ENCODE measurements around the gene ABCA13. TPM values are rescaled to one million over a fixed set of nuclear protein-coding genes. Genes with fewer than 3 reads are reported as not detected.

Gene ABCA13
- total and polyA plus RNA-seq, 2 of the 4 experiments (the other 2 are of a cell fraction) = under 0.01 to 0.07 TPM

- Histone ChIP-seq H2AFZ (replicated peaks; ENCODE audit: low read length, poor library complexity) (no peak overlapping the region), H2BK20ac (ENCODE audit: low read depth, low read length) (no peak overlapping the region), H3K23ac (ENCODE audit: low read depth, low read length) (no peak overlapping the region), H2BK5ac (ENCODE audit: low read depth, low read length, poor library complexity, severe bottlenecking) (no peak overlapping the region), H2AK9ac (replicated peaks; ENCODE audit: low read depth, low read length, poor library complexity) (no peak overlapping the region), H3K36me3 (ENCODE audit: control insufficient read depth, insufficient read depth, low read length) (no peaks in the 10 kb centered on the region), H3K14ac (replicated peaks; ENCODE audit: low read depth, low read length) (no peak overlapping the region), H3K4ac (ENCODE audit: low read depth, low read length) (no peak overlapping the region), H4K20me1 (ENCODE audit: insufficient read depth, low read length) (no peaks in the 10 kb centered on the region), H3K27me3 (ENCODE audit: control insufficient read depth, insufficient read depth, low read length) (no peaks in the 10 kb centered on the region), H3K79me1 (ENCODE audit: low read depth in 1 of 2, low read length in 2 of 2) (no peaks in the 10 kb centered on the region), H3K9ac (ENCODE audit: low read depth, low read length) (no peak overlapping the region), H3K4me1 (ENCODE audit: control insufficient read depth, insufficient read depth, low read length) (no peaks in the 10 kb centered on the region; the same call in 1 of the 2 replicates), H3K27ac (ENCODE audit: insufficient read depth, low read length) (no peak overlapping the region), H3K9me3 (ENCODE audit: control insufficient read depth, insufficient read depth, low read length) (no peaks in the 10 kb centered on the region), H3K18ac (ENCODE audit: low read depth, low read length) (no peak overlapping the region), H3K9me1 (ENCODE audit: insufficient read depth, low read length) (no peaks in the 10 kb centered on the region), H4K5ac (ENCODE audit: low read depth, low read length) (no peak overlapping the region), H2BK15ac (ENCODE audit: low read depth, low read length) (no peak overlapping the region), H4K8ac (ENCODE audit: low read depth in 2 of 2, low read length in 2 of 2) (no peak overlapping the region), H2AK5ac (ENCODE audit: low read depth, low read length) (no peak overlapping the region), H3K4me3 (ENCODE audit: insufficient read depth, low read depth, low read length) (no peak overlapping the region), H2BK120ac (ENCODE audit: low read depth, low read length) (no peak overlapping the region), H3K56ac (ENCODE audit: extremely low read depth, insufficient read depth, low read length) (no peak overlapping the region), H3K4me2 (ENCODE audit: low read depth, low read length) (no peak overlapping the region), H4K91ac (ENCODE audit: insufficient read depth, low read depth, low read length) (no peak overlapping the region)
- dilution Hi-C loops (cut with HindIII; ENCODE audit: low sequenced_read_pairs, unreplicated experiment) (no loop called here), intact Hi-C loops (cut with micrococcal nuclease) (no loop called here), in situ Hi-C loops (cut with MboI; ENCODE audit: low sequenced_read_pairs) (no loop called here)
- DNase-seq (no peak), ATAC-seq (ENCODE audit: low read depth) (no peak)
- TF ChIP-seq FOS (IDR thresholded peaks at IDR 0.05; ENCODE audit: low read depth, low read length) = no peak
- no peak for TF ChIP-seq CHD1 (IDR thresholded peaks at IDR 0.05; ENCODE audit: low read depth, low read length)
- TF ChIP-seq USF2 (IDR thresholded peaks at IDR 0.05; ENCODE audit: low read depth, low read length) = no peak
- TF ChIP-seq MXI1 (IDR thresholded peaks at IDR 0.05; ENCODE audit: borderline replicate concordance, low read depth, low read length) = no peak
- no peak for TF ChIP-seq RFX5 (IDR thresholded peaks at IDR 0.05; ENCODE audit: low read depth, low read length)
- TF ChIP-seq SMC3 (IDR thresholded peaks at IDR 0.05; ENCODE audit: low read depth, low read length) = no peak
- no peak for TF ChIP-seq RCOR1 (IDR thresholded peaks at IDR 0.05; ENCODE audit: insufficient replicate concordance, low read length)
- TF ChIP-seq BHLHE40 (IDR thresholded peaks at IDR 0.05; ENCODE audit: low read depth, low read length) = no peak
- TF ChIP-seq MAFK (IDR thresholded peaks at IDR 0.05; ENCODE audit: low read depth, low read length) = no peak
- TF ChIP-seq RAD21 (IDR thresholded peaks at IDR 0.05; ENCODE audit: low read length) = no peak
- TF ChIP-seq ELK1 (IDR thresholded peaks at IDR 0.05; ENCODE audit: borderline replicate concordance, low read depth, low read length) = no peak
- TF ChIP-seq CEBPB (IDR thresholded peaks at IDR 0.05; ENCODE audit: low read depth, low read length) = no peak
- TF ChIP-seq MAZ (IDR thresholded peaks at IDR 0.05; ENCODE audit: borderline replicate concordance, low read depth, low read length) = no peak
- no peak for TF ChIP-seq POLR2A (IDR thresholded peaks at IDR 0.05; ENCODE audit: low read depth, low read length)
- no peak for TF ChIP-seq NFE2L2 (IDR thresholded peaks at IDR 0.05; ENCODE audit: low read depth, low read length)
- TF ChIP-seq CTCF (conservative IDR thresholded peaks at IDR 0.05; ENCODE audit: low read depth, low read length) = no peak
- WGBS, 2 experiments (ENCODE audit: extremely low coverage in 2 of 2, insufficient read length in 1 of 2) = no CpG with 5 or more reads among the region's 2 CpGs
- CTCF ChIA-PET = no interaction called here
- POLR2A ChIA-PET (ENCODE audit: unreplicated experiment) = no interaction called here
- BruUV-seq (replicated peaks) = no TSS peak
Observed at GRCh38 chr7:48263311-48263650, 92.0 kb downstream of the ABCA13 start.
